Fibroblast of mammary gland (primary cell): ENCODE data around the gene GSKIP.

ENCODE experiments used
- DNase-seq: peaks from one replicate; pipeline ENCODE4 v3.0.0-alpha.2; 2010; ENCODE audit warnings: low read depth
- H3K4me3 ChIP-seq: 2 replicates; pipeline ENCODE4 v1.5.1; 2011; ENCODE audit warnings: low read depth, mild to moderate bottlenecking, low read length, moderate library complexity; ENCODE audit not compliant: control insufficient read depth
- CTCF ChIP-seq: conservative IDR thresholded peaks from 2 replicates; pipeline ENCODE4 v1.5.1; 2011; ENCODE audit warnings: low read depth, low read length, inconsistent platforms; ENCODE audit not compliant: control insufficient read depth, insufficient read depth

The GSKIP gene

DNA sequence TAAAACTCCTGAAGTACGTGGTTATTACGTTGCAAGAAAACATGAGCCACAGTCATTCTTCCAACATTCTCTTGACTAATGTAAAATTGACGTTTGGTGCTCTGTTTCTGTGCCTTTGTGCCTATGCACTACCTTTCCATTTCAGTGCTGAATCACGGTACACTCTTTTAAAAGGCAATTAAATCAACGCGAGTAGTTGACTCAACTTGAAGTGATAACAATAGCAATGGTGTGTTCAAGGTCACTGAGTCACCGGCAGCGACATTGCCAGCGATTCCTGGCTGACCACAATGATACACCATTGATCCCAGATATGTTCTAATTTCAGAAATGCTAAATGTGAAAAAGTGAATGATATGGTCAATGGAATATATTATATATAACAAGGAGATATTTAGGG is 46.4 kb downstream of the GSKIP start:
- H3K4me3 ChIP-seq: no peak overlapping the region
- peak; percentile 27 for DNase-seq
- TF ChIP-seq CTCF: no peak

DNA sequence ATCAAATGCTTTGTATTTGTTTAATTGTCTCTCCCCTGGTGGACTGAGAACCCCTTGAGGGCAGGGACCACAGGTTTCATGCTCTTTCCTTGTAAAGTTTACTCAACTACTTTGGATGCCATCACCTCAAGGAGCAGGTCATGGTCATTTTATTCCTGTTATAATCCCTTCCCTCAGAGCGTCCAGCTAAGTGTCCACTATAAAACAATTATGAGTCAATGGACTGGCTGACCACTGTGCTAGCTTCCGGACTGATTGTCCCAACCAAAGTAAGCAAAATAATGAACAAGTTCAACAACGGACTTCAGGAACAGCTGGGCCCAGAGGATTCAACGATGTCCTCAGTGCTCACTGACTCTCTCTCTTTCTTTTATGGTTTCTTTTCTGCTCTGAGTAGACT is 46.8 kb downstream of the GSKIP start:
- DNase-seq: no peak
- TF ChIP-seq CTCF: no peak
- H3K4me3 ChIP-seq: no peak overlapping the region

DNA sequence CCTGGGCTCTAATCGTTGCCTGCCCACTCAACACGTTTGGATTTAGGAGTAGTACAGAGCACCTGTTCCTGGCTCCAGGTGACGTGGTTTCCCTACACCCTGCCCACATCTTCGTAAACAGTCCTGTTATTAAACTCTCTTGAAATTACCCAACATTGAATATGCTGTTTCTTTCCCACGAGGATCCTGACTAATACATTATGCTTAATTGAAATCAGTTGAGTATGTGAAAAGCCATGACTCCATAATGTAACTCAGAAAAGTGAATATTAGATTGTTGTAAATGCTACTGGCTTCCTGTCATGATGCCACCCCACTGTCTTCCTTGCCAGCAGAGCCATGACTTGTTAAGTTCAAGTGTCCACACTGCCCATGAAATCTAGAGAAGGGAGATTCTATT is 50.2 kb downstream of the GSKIP start:
- no peak for TF ChIP-seq CTCF
- DNase-seq: peak; percentile 71
- H3K4me3 ChIP-seq: no peak overlapping the region

DNA sequence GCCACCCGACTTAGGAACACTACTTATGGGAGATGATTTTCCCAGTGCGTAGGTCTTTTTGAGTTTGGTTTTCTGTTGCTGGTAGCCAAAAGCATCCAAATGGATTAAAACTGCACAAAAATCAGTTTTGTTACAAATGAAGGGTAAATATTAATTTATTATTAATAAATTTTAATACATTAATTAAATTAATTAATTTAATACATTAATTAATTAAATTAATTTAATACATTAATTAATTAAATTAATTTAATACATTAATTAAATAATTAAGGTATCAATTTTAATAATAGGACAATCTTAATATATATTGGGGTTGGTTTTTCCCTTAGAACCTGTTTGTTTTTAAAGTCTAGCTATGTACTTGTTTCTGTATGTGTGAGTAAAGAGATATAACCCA is 52.2 kb downstream of the GSKIP start:
- DNase-seq: no peak
- no peak overlapping the region for H3K4me3 ChIP-seq
- TF ChIP-seq CTCF: no peak

DNA sequence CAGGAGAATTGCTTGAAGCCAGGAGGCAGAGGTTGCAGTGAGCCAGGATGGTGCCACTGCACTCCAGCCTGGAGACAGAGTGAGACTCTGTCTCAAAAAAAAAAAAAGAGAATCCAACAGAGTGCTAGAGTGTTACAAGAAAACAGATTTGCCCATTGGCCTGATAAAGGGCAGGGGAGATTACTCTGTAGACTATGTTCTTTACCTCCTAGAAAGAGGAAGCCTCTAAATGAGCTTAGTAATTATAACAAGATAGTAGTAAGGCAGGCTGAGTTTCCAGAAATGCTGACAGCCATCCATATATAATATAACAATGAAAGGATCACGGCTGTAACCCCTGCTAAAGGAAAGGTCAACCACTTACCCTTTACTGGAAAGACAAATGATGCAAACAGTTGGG is 53.0 kb downstream of the GSKIP start:
- no peak for DNase-seq
- no peak for TF ChIP-seq CTCF
- H3K4me3 ChIP-seq: no peak overlapping the region

DNA sequence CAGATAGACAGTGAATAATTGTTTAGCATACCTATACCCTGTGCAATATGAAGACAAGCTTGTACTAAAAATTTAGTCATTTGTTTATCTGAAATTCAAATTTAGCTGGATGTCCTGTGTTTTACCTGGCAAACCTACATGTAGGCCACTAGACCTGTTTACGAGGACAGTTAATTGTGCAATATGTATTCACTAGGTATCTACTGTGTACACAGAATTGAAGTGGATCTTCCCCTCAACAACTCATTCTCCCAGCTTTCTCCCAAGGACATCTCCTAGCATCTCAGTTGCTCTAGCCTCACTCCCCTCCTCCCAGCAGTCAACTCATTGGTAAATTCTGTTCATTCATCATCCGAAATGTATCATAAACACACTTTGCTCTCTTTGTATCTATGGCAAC is 53.9 kb downstream of the GSKIP start:
- DNase-seq: no peak
- no peak for TF ChIP-seq CTCF
- H3K4me3 ChIP-seq: no peak overlapping the region

GRCh38 chr14:96418075-96418474 is 54.7 kb downstream of the GSKIP start:
- TF ChIP-seq CTCF: no peak
- no peak overlapping the region for H3K4me3 ChIP-seq
- DNase-seq: no peak
